ENCODE results near the gene METRN.

METRN gene

GRCh38 chr16:725463-726187 lies 10.7 kb downstream of the METRN start:
- no peak for DNase-seq

- peak; percentile 17 for DNase-seq
Measured at GRCh38 chr16:726188-726437, 11.2 kb downstream of the METRN start.

GRCh38 chr16:726438-727290 lies 11.7 kb downstream of the METRN start, which contains the start of the genes CCDC78 and HAGHL:
Gene CCDC78 (minus strand): TSS chr16:726443. CDS start chr16:726367, 76 bp downstream.
Gene HAGHL (plus strand): TSS chr16:727106. CDS start chr16:727510, 404 bp downstream.
- DNase-seq: peak; percentile 12

DNA sequence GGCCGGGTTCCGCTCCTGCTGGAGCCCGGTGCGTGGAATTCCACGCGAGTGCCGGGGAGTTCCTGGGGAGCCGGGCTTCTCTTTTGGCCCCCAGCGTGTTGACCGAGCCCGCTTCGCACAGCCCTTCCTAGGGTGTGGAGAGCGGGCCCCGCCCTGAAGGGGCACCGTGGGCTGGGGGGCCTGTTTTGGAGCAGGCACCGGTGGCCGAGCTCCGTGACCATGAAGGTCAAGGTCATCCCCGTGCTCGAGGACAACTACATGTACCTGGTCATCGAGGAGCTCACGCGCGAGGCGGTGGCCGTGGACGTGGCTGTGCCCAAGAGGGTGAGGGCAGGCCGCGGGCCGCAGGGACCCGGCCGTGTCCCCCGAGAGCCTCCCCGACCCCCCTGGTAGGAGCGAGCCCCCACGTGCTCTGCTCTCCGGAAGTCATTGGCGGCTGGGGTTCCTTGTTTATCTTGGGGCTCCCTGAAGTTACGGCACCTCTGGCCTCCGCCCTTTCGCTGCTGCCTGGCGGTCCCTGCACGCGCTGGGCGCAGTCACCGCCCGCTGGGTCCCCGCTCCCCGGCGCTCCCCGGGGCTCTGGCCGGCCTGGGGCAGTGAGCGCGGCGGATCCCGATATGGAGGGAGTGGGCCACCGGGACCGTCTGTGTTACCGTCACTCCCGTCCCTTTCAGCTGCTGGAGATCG lies 12.5 kb downstream of the METRN start:
- DNase-seq: no peak

DNA sequence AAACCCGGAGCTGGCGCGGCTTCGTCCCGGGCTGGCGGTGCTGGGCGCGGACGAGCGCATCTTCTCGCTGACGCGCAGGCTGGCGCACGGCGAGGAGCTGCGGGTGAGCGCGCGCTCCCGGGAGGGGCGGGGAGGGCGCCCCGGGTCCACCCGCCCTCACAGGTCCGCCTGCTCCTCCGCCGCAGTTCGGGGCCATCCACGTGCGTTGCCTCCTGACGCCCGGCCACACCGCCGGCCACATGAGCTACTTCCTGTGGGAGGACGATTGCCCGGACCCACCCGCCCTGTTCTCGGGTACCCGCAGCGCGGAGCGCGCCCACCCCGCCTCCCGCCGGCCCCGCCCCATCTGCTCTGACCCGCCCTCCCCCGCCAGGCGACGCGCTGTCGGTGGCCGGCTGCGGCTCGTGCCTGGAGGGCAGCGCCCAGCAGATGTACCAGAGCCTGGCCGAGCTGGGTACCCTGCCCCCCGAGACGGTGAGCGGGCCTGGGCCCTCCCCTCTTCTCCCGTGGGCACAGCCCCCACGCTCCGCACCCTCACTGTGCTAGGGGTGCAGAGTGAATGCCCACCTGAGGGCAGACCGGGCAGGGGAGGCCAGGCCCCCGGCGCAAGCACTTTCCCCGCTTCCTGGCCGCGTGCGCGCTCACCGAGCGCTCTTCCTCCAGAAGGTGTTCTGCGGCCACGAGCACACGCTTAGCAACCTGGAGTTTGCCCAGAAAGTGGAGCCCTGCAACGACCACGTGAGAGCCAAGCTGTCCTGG lies 13.4 kb downstream of the METRN start:
- peak; percentile 33 for DNase-seq

- no peak for DNase-seq
Measured at GRCh38 chr16:728890-729744, 14.2 kb downstream of the METRN start.

- no peak for DNase-seq
Measured at GRCh38 chr16:729768-730665, 15.1 kb downstream of the METRN start.

DNA sequence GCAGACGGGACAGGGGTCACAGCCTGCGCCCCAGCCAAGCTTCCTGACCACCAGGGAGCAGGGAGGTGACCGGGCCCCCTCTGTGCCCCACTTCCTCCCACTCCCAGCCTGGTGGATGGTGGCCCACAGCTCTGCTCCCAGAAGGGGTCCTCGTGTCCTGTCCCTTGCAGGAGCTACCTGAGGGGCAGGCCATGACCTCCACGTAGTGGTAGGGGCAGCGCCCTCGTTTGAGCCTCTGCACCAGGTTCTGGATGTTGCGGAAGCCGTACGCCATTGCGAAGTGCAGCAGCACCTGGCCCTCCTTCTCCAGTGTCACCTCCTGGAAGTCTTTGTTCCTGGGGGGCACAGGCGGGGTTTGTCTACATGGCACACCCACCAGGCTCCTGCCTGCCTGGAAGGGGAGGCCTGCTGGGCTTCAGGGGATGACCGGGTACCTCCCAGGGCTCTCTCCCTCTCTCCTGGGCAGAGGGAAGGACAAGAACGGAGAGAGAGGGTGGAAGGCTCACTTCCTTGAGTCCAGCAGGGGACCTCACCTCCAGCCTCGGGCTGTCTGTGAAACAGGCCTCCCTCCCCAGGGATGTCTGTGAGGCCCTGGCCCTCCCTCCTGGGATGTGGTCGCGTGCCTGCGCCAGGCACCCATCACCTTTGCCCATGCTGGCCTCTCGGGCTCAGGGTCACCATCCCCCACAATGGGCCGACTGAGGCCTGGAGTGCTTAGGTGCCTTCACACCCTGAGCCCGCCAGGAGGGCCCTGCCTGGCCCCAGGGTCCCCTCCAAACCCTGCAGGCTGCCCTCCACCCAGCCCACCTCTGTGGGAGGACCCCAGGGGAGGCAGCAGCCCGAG lies 16.0 kb downstream of the METRN start:
- no peak for DNase-seq

DNA sequence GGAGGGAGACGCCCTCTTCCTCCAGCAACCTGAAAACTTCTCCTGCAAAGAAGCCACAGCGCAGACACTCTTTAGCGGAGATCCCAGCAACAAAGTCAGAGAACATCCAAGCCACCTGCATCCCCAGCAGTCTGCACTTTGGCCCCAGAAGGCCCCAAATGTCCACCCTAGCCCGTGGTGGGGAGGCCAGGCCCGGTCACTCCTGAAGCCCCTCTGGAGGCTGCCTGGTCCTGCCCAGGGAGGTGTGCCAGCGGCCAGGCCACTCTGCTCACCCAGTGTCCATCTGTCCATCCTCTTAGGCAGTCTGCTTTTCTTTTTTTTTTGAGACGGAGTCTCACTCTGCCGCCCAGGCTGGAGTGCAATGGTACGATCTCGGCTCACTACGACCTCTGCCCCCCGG lies 17.4 kb downstream of the METRN start:
- DNase-seq: no peak

DNA sequence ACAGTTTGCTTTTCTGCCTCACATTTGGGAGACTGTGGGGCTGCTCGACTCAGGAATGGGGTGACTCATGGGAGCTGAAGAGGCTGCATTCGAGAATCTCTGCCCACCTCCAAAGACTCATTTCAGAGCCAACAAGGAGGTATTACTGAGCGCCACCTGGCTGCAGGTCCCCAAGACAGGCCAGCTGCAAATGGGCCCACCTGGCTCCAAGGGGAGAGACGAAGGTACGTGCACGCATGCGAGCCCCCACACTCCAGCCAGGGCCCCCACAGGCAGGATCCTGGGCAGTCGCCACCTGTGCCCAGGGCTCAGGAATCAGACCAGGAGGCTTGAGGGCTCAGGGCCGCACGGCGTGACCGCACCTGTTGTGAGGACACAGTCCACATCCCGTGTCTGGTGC lies 18.0 kb downstream of the METRN start:
- no peak for DNase-seq

DNA sequence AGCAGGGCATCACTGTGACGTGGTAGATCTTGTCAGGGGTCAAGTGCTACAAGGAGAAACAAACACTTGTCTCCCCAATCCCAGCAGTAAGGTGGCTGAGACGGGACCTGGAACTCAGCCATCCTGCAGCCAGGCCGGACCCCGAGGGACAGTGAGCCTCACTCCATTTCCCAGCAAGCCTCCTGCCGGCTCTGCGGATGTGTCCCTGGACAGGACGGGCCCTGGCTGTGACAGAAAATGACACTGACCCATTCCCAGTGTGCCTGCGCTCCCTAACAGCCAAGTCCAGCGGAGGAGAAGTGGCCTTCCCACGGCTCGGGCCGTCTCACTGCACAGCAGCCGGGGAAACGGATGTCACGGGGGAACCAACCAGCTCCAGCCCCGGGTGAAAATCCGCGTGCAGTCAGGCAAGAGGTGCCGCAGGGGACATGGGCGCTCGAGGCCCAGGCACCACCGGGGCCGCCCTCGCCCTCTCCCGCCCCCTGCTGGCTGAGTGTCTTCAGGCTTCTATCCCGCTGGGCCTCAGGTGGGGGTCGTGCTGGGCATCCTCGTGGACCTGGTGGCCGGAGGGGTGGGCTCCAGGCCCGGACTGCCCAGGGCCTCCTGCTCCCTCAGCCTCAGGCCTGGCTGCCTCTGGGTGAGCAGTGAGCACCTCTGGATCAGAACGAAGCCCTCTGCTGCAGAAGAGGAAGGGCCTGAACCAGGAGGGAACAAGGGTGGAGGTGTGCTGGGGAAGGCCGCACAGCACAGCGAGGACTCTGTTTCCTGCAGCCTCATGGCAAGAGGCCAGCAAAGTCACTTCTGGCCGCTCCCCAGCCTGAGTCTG lies 18.7 kb downstream of the METRN start:
- no peak for DNase-seq

- no peak for DNase-seq
Measured at GRCh38 chr16:734208-734980, 19.5 kb downstream of the METRN start.

DNA sequence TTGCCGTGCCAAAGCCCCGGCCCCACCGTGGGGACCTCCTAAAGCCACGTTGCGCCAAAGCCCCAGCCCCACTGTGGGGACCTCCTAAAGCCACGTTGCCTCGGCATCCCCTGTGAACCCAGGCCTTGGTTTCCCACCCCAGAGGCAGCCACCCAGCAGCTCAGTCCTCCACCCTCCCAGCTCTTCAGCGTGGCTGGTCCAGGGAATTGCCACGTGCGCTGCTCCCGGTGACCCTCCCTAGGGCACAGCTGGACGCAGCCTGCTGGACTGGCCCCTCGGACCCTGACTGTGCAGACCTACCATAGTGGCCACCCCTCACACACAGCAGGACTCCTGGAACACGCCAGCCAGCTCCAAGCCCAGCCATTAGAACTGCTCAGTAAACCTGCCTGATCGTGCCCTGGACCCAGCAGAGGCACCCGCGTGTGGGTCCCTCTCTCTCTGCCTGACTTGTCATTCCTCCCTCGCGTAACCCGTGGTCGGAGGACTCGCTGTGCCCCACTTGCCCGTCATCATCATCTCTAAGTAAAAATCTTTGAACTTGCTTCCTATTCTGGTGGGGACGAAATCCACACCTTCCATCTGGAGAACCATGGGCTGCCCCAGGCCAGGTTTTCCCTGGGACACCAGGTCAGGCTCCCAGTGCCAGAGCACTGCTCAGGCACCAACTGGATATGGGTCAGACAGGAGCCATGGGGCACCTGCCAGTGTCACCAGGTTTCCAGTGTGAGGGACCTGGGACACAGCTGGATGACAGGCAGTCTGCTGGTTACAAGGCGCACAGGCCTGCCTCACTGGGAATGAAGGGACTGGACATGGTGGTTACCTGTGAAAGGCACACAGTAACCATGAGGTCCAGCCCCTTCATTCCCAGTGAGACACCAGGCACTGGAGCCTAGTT lies 20.3 kb downstream of the METRN start:
- DNase-seq: no peak

DNA sequence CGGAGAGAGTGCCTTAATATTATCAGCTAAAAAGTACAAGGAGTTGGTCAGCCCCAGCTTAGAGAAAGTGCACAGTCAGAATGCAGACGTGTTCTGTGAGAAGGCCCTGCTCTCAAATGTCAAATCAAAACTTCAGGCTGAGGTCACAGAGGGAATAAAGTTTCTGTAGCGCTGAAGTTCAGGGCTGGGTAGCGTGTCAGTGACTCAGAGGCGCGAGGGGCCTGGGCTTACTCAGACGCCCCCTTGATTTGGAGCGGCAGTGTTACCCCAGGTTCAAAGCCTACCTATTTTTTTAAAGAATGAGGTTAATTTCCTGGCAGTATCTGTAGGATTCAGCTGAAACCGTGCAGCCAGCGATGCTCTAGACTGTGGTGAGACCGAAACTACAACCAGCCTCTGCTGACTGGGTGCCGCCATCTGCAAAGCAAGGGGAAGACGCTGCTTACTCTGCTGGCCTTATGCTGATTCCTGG lies 21.1 kb downstream of the METRN start:
- DNase-seq: no peak

DNA sequence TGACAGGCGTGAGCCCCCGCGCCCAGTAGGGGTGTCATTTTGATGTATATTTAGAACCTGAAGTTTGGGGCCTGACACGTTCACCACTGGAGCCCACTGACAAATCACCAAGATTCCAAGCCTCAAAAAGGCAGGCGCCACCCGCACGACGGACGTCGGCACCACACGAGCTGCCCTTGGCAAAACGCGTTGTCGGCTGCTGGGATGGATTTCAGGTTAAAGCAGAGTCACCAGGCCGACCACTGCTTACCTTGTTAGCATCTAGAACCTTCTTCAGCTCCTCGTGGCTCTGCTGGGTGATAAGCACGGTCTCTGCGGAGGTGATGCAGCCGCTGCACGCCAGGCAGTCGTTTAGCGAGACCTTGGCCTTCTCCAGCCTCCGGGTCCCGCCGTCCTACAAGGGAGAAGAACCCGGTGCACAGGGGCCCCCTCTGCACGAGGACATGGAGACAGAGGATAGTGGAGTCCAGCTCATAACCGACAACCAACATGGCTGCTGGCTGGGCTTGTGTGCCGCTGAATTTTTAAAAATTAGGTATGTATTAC lies 22.1 kb downstream of the METRN start:
- DNase-seq: no peak

DNA sequence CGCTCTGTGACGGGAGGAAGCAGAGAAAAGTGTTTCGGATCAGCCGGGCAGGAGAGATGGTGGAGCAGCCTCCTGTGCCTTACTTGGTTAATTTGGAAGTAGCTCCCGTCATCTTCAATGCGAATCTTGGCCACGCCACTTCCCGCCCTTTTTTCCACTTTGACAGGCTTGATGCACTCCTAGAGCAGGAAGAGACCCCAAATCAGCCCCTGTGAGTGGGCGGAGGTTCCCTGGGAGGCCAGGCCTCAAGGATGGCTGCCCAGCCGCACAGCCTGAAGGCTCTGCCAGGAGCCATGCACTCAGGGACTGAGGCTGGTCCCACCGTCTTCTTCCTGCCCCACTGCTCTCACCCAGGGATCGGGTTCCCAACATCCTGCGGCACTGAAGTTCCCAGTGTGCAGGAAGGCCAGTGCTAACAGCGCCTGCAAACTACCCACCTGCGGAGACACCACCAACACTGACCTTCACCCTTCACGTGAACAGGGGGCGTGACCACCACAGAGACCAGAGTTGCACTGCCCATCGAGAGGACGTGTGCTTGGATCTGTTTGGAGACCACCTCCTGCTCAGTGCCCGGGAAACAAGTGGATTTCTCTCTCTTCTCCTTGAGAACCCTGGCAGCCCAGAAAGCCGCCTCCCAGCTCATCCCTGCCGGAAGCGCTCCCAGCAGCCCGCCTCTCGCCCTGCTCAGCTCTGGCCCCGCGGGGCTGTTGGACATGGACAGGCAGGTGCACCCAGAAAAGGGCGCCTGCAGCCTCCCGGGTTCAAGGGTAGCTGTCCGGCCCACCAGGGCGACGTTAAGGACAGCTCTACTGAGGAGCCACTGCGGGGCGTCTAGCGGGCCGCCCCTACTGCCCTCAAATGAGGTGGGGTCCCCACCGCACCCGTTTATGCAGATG lies 24.9 kb downstream of the METRN start:
- no peak for DNase-seq
